GM23248 (cell line): ENCODE measurements around the gene PEPD. TPM values are rescaled to one million over a fixed set of nuclear protein-coding genes. Genes with fewer than 3 reads are reported as not detected.

Experiments used
- DNase-seq: peaks from one replicate; pipeline ENCODE4 v3.0.0-alpha.2; 2015
- H2AFZ ChIP-seq: fragments of 200-600 bp; sonication (generic); 2 replicates; pipeline ENCODE4 v1.6.1; 2016; ENCODE audit warnings: antibody characterized with exemption
- H3F3A ChIP-seq: fragments of 200-600 bp; sonication (generic); 2 replicates; pipeline ENCODE4 v1.6.1; 2016; ENCODE audit warnings: mild to moderate bottlenecking, antibody characterized with exemption, mixed run types; ENCODE audit not compliant: insufficient read depth
- H3K27ac ChIP-seq: fragments of 200-600 bp; sonication (generic); 2 replicates; pipeline ENCODE4 v1.5.1; 2016; ENCODE audit warnings: mild to moderate bottlenecking
- H3K27me3 ChIP-seq: fragments of 200-600 bp; sonication (generic); replicated peaks from 2 replicates; pipeline ENCODE4 v1.6.1; 2016; ENCODE audit warnings: mild to moderate bottlenecking; ENCODE audit not compliant: insufficient read depth
- H3K36me3 ChIP-seq: fragments of 200-600 bp; sonication (generic); 2 replicates; pipeline ENCODE4 v1.6.1; 2016; ENCODE audit warnings: low read depth, mild to moderate bottlenecking
- H3K4me1 ChIP-seq: fragments of 200-600 bp; sonication (generic); 2 replicates; pipeline ENCODE4 v1.6.1; 2016; ENCODE audit warnings: mild to moderate bottlenecking; ENCODE audit not compliant: insufficient read depth
- H3K4me2 ChIP-seq: fragments of 200-600 bp; sonication (generic); one replicate; pipeline ENCODE4 v1.6.1; 2016; ENCODE audit warnings: mild to moderate bottlenecking; ENCODE audit not compliant: unreplicated experiment
- H3K4me3 ChIP-seq: fragments of 200-600 bp; sonication (generic); 2 replicates; pipeline ENCODE4 v1.5.1; 2016; ENCODE audit warnings: mild to moderate bottlenecking
- H3K79me2 ChIP-seq: fragments of 200-600 bp; sonication (generic); 2 replicates; pipeline ENCODE4 v1.6.1; 2016; ENCODE audit warnings: mild to moderate bottlenecking; ENCODE audit not compliant: insufficient read depth
- H3K9ac ChIP-seq: fragments of 200-600 bp; sonication (generic); 2 replicates; pipeline ENCODE4 v1.6.1; 2016; ENCODE audit warnings: mild to moderate bottlenecking
- H3K9me2 ChIP-seq: fragments of 200-600 bp; sonication (generic); 2 replicates; pipeline ENCODE4 v1.6.1; 2016; ENCODE audit warnings: mixed run types, mild to moderate bottlenecking, moderate library complexity; ENCODE audit not compliant: insufficient read depth
- H3K9me3 ChIP-seq: fragments of 200-600 bp; sonication (generic); one replicate; pipeline ENCODE4 v1.6.1; 2017; ENCODE audit warnings: low read depth
- H4K20me1 ChIP-seq: fragments of 200-600 bp; sonication (generic); 2 replicates; pipeline ENCODE4 v1.6.0; 2016; ENCODE audit not compliant: insufficient read depth
- EZH2 ChIP-seq: fragments of 200-600 bp; sonication (generic); IDR thresholded peaks from 2 replicates; pipeline ENCODE4 v1.6.1; 2018; ENCODE audit warnings: antibody characterized with exemption, mild to moderate bottlenecking; ENCODE audit not compliant: insufficient read depth, poor library complexity, severe bottlenecking
- EZH2phosphoT487 ChIP-seq: fragments of 200-600 bp; sonication (generic); IDR thresholded peaks from 2 replicates; pipeline ENCODE4 v1.6.1; 2018; ENCODE audit warnings: antibody characterized with exemption, moderate library complexity, mild to moderate bottlenecking, low read depth; ENCODE audit not compliant: insufficient read depth
- WGBS, 2 experiments: methylation state at CpG; one replicate each; pipeline ENCODE4 v1.1.6; 2015 to 2017; ENCODE audit warnings: low lambda C conversion rate in 2 of 2, low coverage in 1 of 2; ENCODE audit errors: missing lambda C conversion rate in 2 of 2; 5-methylcytosine and 5-hydroxymethylcytosine counted together
- in situ Hi-C: fragments of 300-500 bp; cut with MboI; formaldehyde crosslinking; loops from 2 replicates; pipeline ENCODE4 v1.15.0; 2020
- polyA plus RNA-seq: library from polyadenylated mRNA; unstranded; fragments of >200 nt; fragmentation: Nextera tagmentation; extraction: Ambion mirVana; gene quantifications from 2 replicates; pipeline ENCODE4 v1.2.1, GENCODE V29; 2016
- total RNA-seq: library from RNA; depleted of rRNA; stranded (reverse); fragments of >200 nt; shearing (Covaris generic); gene quantifications from 2 replicates; pipeline ENCODE4 v1.2.3, GENCODE V29; 2014

PEPD gene
- total and polyA plus RNA-seq, 2 experiments from 2014 or later: 54.8 to 86.5 TPM

DNA sequence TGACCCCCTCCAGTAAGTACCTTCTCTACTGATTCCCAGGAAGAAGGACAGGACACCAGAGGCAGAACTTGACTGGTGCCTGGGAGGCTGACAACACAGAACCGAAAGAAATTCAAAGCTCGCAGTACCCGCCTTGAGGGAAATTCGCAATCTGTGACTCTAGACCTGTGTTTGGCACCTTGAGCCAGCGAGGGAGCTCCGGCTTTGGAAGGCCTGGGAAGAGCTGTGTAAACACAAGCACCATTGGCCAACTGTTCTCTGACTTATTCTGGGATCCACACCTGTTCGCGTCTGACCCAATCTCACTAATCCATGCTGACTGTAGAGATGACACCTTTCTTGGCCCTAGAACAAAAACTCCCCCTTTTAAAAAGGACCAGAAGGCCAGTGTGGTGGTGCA is 97.4 kb downstream of the PEPD start:
- Histone ChIP-seq H3K9ac (no peak overlapping the region), H3K79me2 (no peaks in the 10 kb centered on the region), H2AFZ (no peak overlapping the region), H3K36me3 (no peaks in the 10 kb centered on the region), H3K9me3 (no peaks in the 10 kb centered on the region), H3F3A (no peaks in the 10 kb centered on the region), H3K4me2 (no peak overlapping the region), H4K20me1 (no peaks in the 10 kb centered on the region), H3K4me3 (no peak overlapping the region), H3K27me3 (no peaks in the 10 kb centered on the region), H3K4me1 (no peaks in the 10 kb centered on the region), H3K27ac (no peak overlapping the region), H3K9me2 (no peaks in the 10 kb centered on the region)
- 92 to 100% methylated on average over 8 of the region's 8 CpGs for WGBS, 2 experiments
- no peak for TF ChIP-seq EZH2phosphoT487
- TF ChIP-seq EZH2: no peak
- no peak for DNase-seq
- in situ Hi-C loops: loop anchor here (5.0 kb wide), 1 partner anchor 348 kb away; no protein-coding TSS in a partner anchor

DNA sequence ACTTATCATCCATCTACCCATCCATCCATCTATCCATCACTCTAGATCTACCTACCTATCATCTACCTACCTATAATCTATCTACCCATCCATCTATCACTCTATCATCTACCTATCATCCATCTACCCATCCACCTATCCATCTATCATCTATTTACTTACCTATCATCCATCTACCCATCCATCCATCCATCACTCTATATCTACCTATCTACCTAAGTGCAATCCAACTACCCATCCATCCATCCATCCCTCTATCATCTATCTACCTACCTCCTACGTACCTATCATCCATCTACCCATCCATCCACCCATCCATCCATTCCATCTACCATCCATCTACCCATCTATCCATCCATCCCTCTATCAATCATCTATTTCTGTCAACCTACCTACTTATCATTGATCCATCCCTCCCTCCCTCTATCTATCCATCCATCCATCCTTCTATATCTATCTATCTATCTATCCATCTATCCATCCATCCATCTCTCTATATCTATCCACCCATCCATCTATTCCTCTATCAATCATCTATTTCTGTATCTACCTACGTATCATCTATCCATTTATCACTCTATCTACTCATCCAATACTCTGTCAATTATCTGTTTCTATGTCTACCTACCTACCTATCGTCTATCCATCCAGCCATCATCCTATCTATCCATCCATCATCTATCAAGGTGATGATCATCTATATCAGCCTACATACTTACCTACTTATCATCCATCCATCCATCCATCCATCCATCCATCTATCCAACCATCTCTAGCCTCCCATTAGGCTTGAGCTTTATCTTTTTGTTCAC is 99.0 kb downstream of the PEPD start:
- Histone ChIP-seq H3K27me3 (no peaks in the 10 kb centered on the region), H3K79me2 (no peaks in the 10 kb centered on the region), H3K27ac (no peak overlapping the region), H3K9me2 (no peaks in the 10 kb centered on the region), H3K9me3 (no peaks in the 10 kb centered on the region), H3K9ac (no peak overlapping the region), H4K20me1 (no peaks in the 10 kb centered on the region), H3F3A (no peaks in the 10 kb centered on the region), H3K4me3 (no peak overlapping the region), H3K36me3 (no peaks in the 10 kb centered on the region), H3K4me1 (no peaks in the 10 kb centered on the region), H2AFZ (no peak overlapping the region), H3K4me2 (no peak overlapping the region)
- TF ChIP-seq EZH2: no peak
- TF ChIP-seq EZH2phosphoT487: no peak
- WGBS, 2 experiments: 93 to 94% methylated on average over 3 of the region's 3 CpGs
- no peak for DNase-seq
- in situ Hi-C loops: loop anchor here (5.0 kb wide), 1 partner anchor 350 kb away; no protein-coding TSS in a partner anchor

DNA sequence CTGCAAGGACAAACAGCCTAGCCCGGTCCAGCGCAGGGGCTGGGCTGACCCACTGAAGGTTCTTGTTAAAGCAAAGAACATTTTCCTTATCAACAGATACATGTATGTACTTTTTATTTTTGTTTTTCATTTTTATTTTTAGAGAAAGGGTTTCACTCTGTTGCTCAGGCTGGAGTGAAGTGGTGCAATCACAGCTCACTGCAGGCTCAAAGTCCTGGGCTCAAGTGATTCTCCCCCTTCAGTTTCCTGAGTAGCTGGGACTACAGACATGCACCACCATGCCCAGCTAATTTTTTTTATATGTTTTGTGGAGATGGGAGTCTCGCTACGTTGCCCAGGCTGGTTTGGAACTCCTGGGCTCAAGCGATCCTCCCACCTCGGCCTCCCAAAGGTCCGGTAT is 100.2 kb downstream of the PEPD start:
- no peak for DNase-seq
- 95 to 97% methylated on average over 7 of the region's 7 CpGs for WGBS, 2 experiments
- Histone ChIP-seq H3K9ac (no peak overlapping the region), H3K27ac (no peak overlapping the region), H4K20me1 (no peaks in the 10 kb centered on the region), H3K36me3 (no peaks in the 10 kb centered on the region), H3K9me2 (no peaks in the 10 kb centered on the region), H3K4me3 (no peak overlapping the region), H3K4me1 (no peaks in the 10 kb centered on the region), H3K79me2 (no peaks in the 10 kb centered on the region), H2AFZ (no peak overlapping the region), H3K27me3 (no peaks in the 10 kb centered on the region), H3F3A (no peaks in the 10 kb centered on the region), H3K4me2 (no peak overlapping the region), H3K9me3 (no peaks in the 10 kb centered on the region)
- TF ChIP-seq EZH2phosphoT487 (no peak), EZH2 (no peak)
- in situ Hi-C loops: loop anchor here (5.0 kb wide), 1 partner anchor 351 kb away; no protein-coding TSS in a partner anchor

DNA sequence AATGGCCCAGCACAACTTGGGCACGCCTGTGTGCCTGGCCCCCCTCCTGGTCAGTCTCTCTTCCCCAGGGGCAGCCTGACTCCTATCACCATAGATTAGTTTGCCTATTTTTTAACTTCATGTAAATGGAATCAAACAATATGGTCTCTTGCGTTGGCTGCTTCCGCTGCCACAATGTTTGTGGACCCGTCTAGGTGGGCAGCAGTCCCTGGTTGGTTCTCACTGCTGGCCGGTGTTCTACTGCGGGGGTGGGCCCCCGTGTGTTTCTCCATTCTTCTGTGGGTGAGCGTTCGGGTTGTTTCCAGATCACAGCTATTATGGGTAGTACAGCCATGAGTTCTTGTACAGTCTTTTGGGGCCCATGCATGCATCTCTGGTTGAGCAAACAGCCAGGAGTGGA is 100.8 kb downstream of the PEPD start:
- in situ Hi-C loops: loop anchor here (5.0 kb wide), 1 partner anchor 351 kb away; no protein-coding TSS in a partner anchor
- WGBS, 2 experiments: 95 to 96% methylated on average over 9 of the region's 9 CpGs
- DNase-seq: no peak

More for the DNA sequence above, 100.8 kb downstream of the PEPD start:
- Histone ChIP-seq H3K79me2 (no peaks in the 10 kb centered on the region), H3K36me3 (no peaks in the 10 kb centered on the region), H3K4me2 (no peak overlapping the region), H3K4me1 (no peaks in the 10 kb centered on the region), H3K9ac (no peak overlapping the region), H4K20me1 (no peaks in the 10 kb centered on the region), H3K27me3 (no peaks in the 10 kb centered on the region), H3F3A (no peaks in the 10 kb centered on the region), H3K9me3 (no peaks in the 10 kb centered on the region), H2AFZ (no peak overlapping the region), H3K27ac (no peak overlapping the region), H3K9me2 (no peaks in the 10 kb centered on the region), H3K4me3 (no peak overlapping the region)
- TF ChIP-seq EZH2phosphoT487 (no peak), EZH2 (no peak)
